ENCODE data around the gene GANAB.
"Not testable (repeated sequence)": the region's sequence is repeated elsewhere in the genome, so short reads cannot be mapped to it uniquely, and the experiment has no call there.

Gene GANAB

GRCh38 chr11:62652161-62653006 is 6.0 kb upstream of the GANAB start:
- Histone ChIP-seq H3K9me3 (no peaks in the 10 kb centered on the region), H4K20me1 (peaks cover 41% of the 10 kb centered on the region)

GRCh38 chr11:62650283-62650682 is 3.9 kb upstream of the GANAB start:
- H3K4me2 ChIP-seq, H3K4me3 ChIP-seq, H3K27ac ChIP-seq, H3K9me3 ChIP-seq, H3K27me3 ChIP-seq: not testable (repeated sequence)
- Histone ChIP-seq H4K20me1 (peaks cover 56% of the 10 kb centered on the region), H3K36me3 (peaks cover 45% of the 10 kb centered on the region), H3K4me1 (peaks cover 41% of the 10 kb centered on the region), H3K9ac (peak overlapping the region; percentile 35; the same call in 1 of the 2 replicates)

More at GRCh38 chr11:62652161-62653006, 6.0 kb upstream of the GANAB start:
- peak overlapping the region; percentile 89 for H3K4me3 ChIP-seq
- no peak for TF ChIP-seq Cebpa-rat (IDR thresholded peaks at IDR 0.05)
- H3K27ac ChIP-seq = peak overlapping the region; percentile 95
- H3K4me2 ChIP-seq = peak overlapping the region; percentile 88
- no peaks in the 10 kb centered on the region for H3K27me3 ChIP-seq
- H3K4me1 ChIP-seq = peaks cover 30% of the 10 kb centered on the region
- H3K9ac ChIP-seq = peak overlapping the region; percentile 97
- H3K36me3 ChIP-seq = peaks cover 40% of the 10 kb centered on the region

- peak overlapping the region; percentile 45; the same call in 1 of the 2 replicates for H3K9ac ChIP-seq
- peaks cover 63% of the 10 kb centered on the region for H4K20me1 ChIP-seq
- H3K4me2 ChIP-seq = no peak overlapping the region
- no peaks in the 10 kb centered on the region for H3K9me3 ChIP-seq
- H3K27me3 ChIP-seq = no peaks in the 10 kb centered on the region
- peaks cover 49% of the 10 kb centered on the region for H3K4me1 ChIP-seq
- TF ChIP-seq Cebpa-rat (IDR thresholded peaks at IDR 0.05) = no peak
- no peak overlapping the region for H3K27ac ChIP-seq
- no peak overlapping the region for H3K4me3 ChIP-seq
- peaks cover 49% of the 10 kb centered on the region for H3K36me3 ChIP-seq
Measured at GRCh38 chr11:62649486-62649885, 3.1 kb upstream of the GANAB start.

GRCh38 chr11:62648967-62649364 is 2.6 kb upstream of the GANAB start:
- peak overlapping the region; percentile 45 for H3K9ac ChIP-seq
- H3K4me1 ChIP-seq = peaks cover 53% of the 10 kb centered on the region
- H4K20me1 ChIP-seq = peaks cover 68% of the 10 kb centered on the region
- H3K27me3 ChIP-seq = no peaks in the 10 kb centered on the region
- H3K4me2 ChIP-seq = no peak overlapping the region
- H3K9me3 ChIP-seq = no peaks in the 10 kb centered on the region
- no peak overlapping the region for H3K4me3 ChIP-seq
- TF ChIP-seq Cebpa-rat (IDR thresholded peaks at IDR 0.05) = no peak
- no peak overlapping the region for H3K27ac ChIP-seq
- H3K36me3 ChIP-seq = peaks cover 54% of the 10 kb centered on the region

GRCh38 chr11:62648185-62648966 is 2.0 kb upstream of the GANAB start:
- peaks cover 74% of the 10 kb centered on the region for H4K20me1 ChIP-seq
- peaks cover 60% of the 10 kb centered on the region for H3K36me3 ChIP-seq
- H3K27ac ChIP-seq = no peak overlapping the region
- H3K4me2 ChIP-seq = no peak overlapping the region
- no peak for TF ChIP-seq Cebpa-rat (IDR thresholded peaks at IDR 0.05)
- H3K4me1 ChIP-seq = peaks cover 53% of the 10 kb centered on the region
- H3K4me3 ChIP-seq = no peak overlapping the region
- peak overlapping the region; percentile 45 for H3K9ac ChIP-seq
- no peaks in the 10 kb centered on the region for H3K27me3 ChIP-seq
- H3K9me3 ChIP-seq = no peaks in the 10 kb centered on the region

- no peak overlapping the region for H3K27ac ChIP-seq
- H4K20me1 ChIP-seq = peaks cover 79% of the 10 kb centered on the region
- H3K4me2 ChIP-seq = 0 out of 2 replicates have a peak overlapping the region, but pooled peaks have one; percentile 47
- H3K9ac ChIP-seq = 0 out of 2 replicates have a peak overlapping the region, but pooled peaks have one; percentile 23
- no peak for TF ChIP-seq Cebpa-rat (IDR thresholded peaks at IDR 0.05)
- H3K4me1 ChIP-seq = peaks cover 53% of the 10 kb centered on the region
- H3K4me3 ChIP-seq = no peak overlapping the region
- H3K36me3 ChIP-seq = peaks cover 68% of the 10 kb centered on the region
- H3K9me3 ChIP-seq = no peaks in the 10 kb centered on the region
- H3K27me3 ChIP-seq = no peaks in the 10 kb centered on the region
Measured at GRCh38 chr11:62647609-62648005, 1.2 kb upstream of the GANAB start.

GRCh38 chr11:62646825-62647608 is 604 bp upstream of the GANAB start:
- peaks cover 74% of the 10 kb centered on the region for H3K36me3 ChIP-seq
- H3K4me1 ChIP-seq = peaks cover 53% of the 10 kb centered on the region
- TF ChIP-seq Cebpa-rat (IDR thresholded peaks at IDR 0.05) = no peak
- H3K4me3 ChIP-seq = peak overlapping the region; percentile 97; the same call in 1 of the 2 replicates
- no peaks in the 10 kb centered on the region for H3K27me3 ChIP-seq
- peaks cover 80% of the 10 kb centered on the region for H4K20me1 ChIP-seq
- no peak overlapping the region for H3K27ac ChIP-seq
- H3K9me3 ChIP-seq = no peaks in the 10 kb centered on the region
- H3K9ac ChIP-seq = peak overlapping the region; percentile 48; the same call in 1 of the 2 replicates
- H3K4me2 ChIP-seq = peak overlapping the region; percentile 47

- Histone ChIP-seq H3K27me3 (no peaks in the 10 kb centered on the region), H3K36me3 (peaks cover 76% of the 10 kb centered on the region), H3K4me3 (peak overlapping the region; percentile 97), H3K9me3 (no peaks in the 10 kb centered on the region), H4K20me1 (peaks cover 88% of the 10 kb centered on the region), H3K4me1 (peaks cover 58% of the 10 kb centered on the region), H3K4me2 (peak overlapping the region; percentile 92), H3K27ac (peak overlapping the region; percentile 97), H3K9ac (peak overlapping the region; percentile 98)
- TF ChIP-seq Cebpa-rat (IDR thresholded peaks at IDR 0.05) = no peak
Measured at GRCh38 chr11:62645671-62645945, 805 bp downstream of the GANAB start.

- no peaks in the 10 kb centered on the region for H3K9me3 ChIP-seq
- no peak overlapping the region for H3K27ac ChIP-seq
- H3K36me3 ChIP-seq = peaks cover 73% of the 10 kb centered on the region
- H4K20me1 ChIP-seq = peaks cover 89% of the 10 kb centered on the region
- peak overlapping the region; percentile 92; the same call in 1 of the 2 replicates for H3K4me2 ChIP-seq
- TF ChIP-seq Cebpa-rat (IDR thresholded peaks at IDR 0.05) = no peak
- H3K27me3 ChIP-seq = no peaks in the 10 kb centered on the region
- H3K4me1 ChIP-seq = peaks cover 54% of the 10 kb centered on the region
- no peak overlapping the region for H3K4me3 ChIP-seq
- no peak overlapping the region for H3K9ac ChIP-seq
Measured at GRCh38 chr11:62644220-62644619, 2.2 kb downstream of the GANAB start.

All from BLaER1 (cell line).